Lower lobe of right lung (tissue), 2 donors: ENCODE results near the gene CMTM3. TPM values are rescaled to one million over a fixed set of nuclear protein-coding genes. Genes with fewer than 3 reads are reported as not detected.

Experiments used
- ATAC-seq, 2 donors: fragments of 200-7000 bp; cut with Tn5 transposase; one replicate each; pipeline ENCODE4 v1.9.1; 2020 to 2022; ENCODE audit warnings: mild to moderate bottlenecking in 2 of 2, moderate library complexity in 2 of 2
- DNase-seq: peaks from one replicate; pipeline ENCODE4 v3.0.0-alpha.2; 2020
- H3K27ac ChIP-seq: fragments of 200-600 bp; one replicate; pipeline ENCODE4 v1.8.0; 2022
- H3K27me3 ChIP-seq: fragments of 200-600 bp; one replicate; pipeline ENCODE4 v1.8.0; 2022; ENCODE audit warnings: low read depth
- H3K36me3 ChIP-seq: fragments of 200-600 bp; one replicate; pipeline ENCODE4 v1.8.0; 2022; ENCODE audit warnings: mild to moderate bottlenecking
- H3K4me1 ChIP-seq: fragments of 200-600 bp; one replicate; pipeline ENCODE4 v1.8.0; 2022
- H3K4me3 ChIP-seq: fragments of 200-600 bp; one replicate; pipeline ENCODE4 v1.8.0; 2022; ENCODE audit warnings: mild to moderate bottlenecking
- H3K9me3 ChIP-seq: fragments of 200-600 bp; one replicate; pipeline ENCODE4 v1.8.0; 2022
- CTCF ChIP-seq: fragments of 200-600 bp; IDR thresholded peaks from one replicate; pipeline ENCODE4 v1.8.0; 2022; ENCODE audit warnings: antibody characterized with exemption, mild to moderate bottlenecking
- intact Hi-C: fragments of 100-400 bp; cut with DNase I; formaldehyde crosslinking; loops from one replicate; pipeline ENCODE4 v1.11.0; 2022
- total RNA-seq: library from RNA; stranded (reverse); fragmentation: NEBNext Ultra II Directional; extraction: Animal tissue kit (Norgen Biotek cat#: 25700); gene quantifications from one replicate; pipeline ENCODE4 v1.2.1, GENCODE V29; 2021
- donor health status: DM: no; HTN: yes; CAD: no; lungs with severe emphysema.

The CMTM3 gene
- total RNA-seq, 1 donor from 2014 or later: 35.8 TPM

GRCh38 chr16:66662445-66663194 is 58.1 kb downstream of the CMTM3 start:
- H3K4me1 ChIP-seq: peaks cover 22% of the 10 kb centered on the region
- peak; percentile 42 for TF ChIP-seq CTCF
- H3K27ac ChIP-seq: no peak overlapping the region
- H3K4me3 ChIP-seq: no peak overlapping the region
- ATAC-seq: peak; percentile 57
- DNase-seq: no peak
- H3K9me3 ChIP-seq: no peaks in the 10 kb centered on the region
- H3K27me3 ChIP-seq: no peaks in the 10 kb centered on the region
- no peaks in the 10 kb centered on the region for H3K36me3 ChIP-seq
- intact Hi-C loops: no loop called here

Other genes starting within 250 kb of the CMTM3 start
- gene CDH5, start 238.0 kb upstream of the CMTM3 start, total RNA-seq: 128 TPM
- gene BEAN1, start 177.4 kb upstream of the CMTM3 start, total RNA-seq: 0.15 TPM
- gene TK2, start 54.6 kb upstream of the CMTM3 start, total RNA-seq: 36.2 TPM
- gene CKLF, start 52.1 kb upstream of the CMTM3 start, total RNA-seq: 64.9 TPM
- 8.1 TPM for gene CMTM1, start 38.3 kb upstream of the CMTM3 start, total RNA-seq
- gene CMTM2, start 25.2 kb upstream of the CMTM3 start, total RNA-seq: 4.0 TPM
- 52.5 TPM for gene CMTM4, start 92.0 kb downstream of the CMTM3 start, total RNA-seq
- gene DYNC1LI2, start 146.9 kb downstream of the CMTM3 start, total RNA-seq: 114 TPM
- gene TERB1, start 196.9 kb downstream of the CMTM3 start, total RNA-seq: not detected
- 37.4 TPM for gene NAE1, start 226.3 kb downstream of the CMTM3 start, total RNA-seq
- gene CA7, start 239.7 kb downstream of the CMTM3 start, total RNA-seq: not detected